CD14-positive monocyte (primary cell): Measurements from ENCODE around the gene SMYD4. TPM values are rescaled to one million over a fixed set of nuclear protein-coding genes. Genes with fewer than 3 reads are reported as not detected.

Experiments used
- DNase-seq, 3 donors: peaks; one replicate each; pipeline ENCODE4 v3.0.0-alpha.2; 2011 to 2022
- H2AFZ ChIP-seq: 2 replicates; pipeline ENCODE4 v1.6.0; 2012; ENCODE audit warnings: mild to moderate bottlenecking, low read depth, low read length, inconsistent platforms; ENCODE audit not compliant: insufficient read depth, poor library complexity, severe bottlenecking
- H3K27ac ChIP-seq, 2 donors: 1 replicate in 1 of 2; 2 replicates in 1 of 2; pipeline ENCODE4 v1.5.1; 2012 to 2013; ENCODE audit warnings: low read length in 2 of 2, control low read depth in 1 of 2, inconsistent platforms in 1 of 2, low read depth in 1 of 2, mild to moderate bottlenecking in 1 of 2
- H3K27me3 ChIP-seq, 2 donors: one replicate each; pipeline versions ENCODE4 v1.6.0 to v1.6.1; 2011 to 2013; ENCODE audit warnings: low read length in 2 of 2; ENCODE audit not compliant: control insufficient read depth in 2 of 2, insufficient read depth in 2 of 2
- H3K36me3 ChIP-seq, 2 donors: replicated peaks in 1 of 2; 1 replicate in 1 of 2; 2 replicates in 1 of 2; pipeline versions ENCODE4 v1.5.1 to v1.6.1; 2012 to 2013; ENCODE audit warnings: low read length in 2 of 2, control low read depth in 1 of 2, inconsistent platforms in 1 of 2, mild to moderate bottlenecking in 1 of 2; ENCODE audit not compliant: insufficient read depth in 2 of 2, control insufficient read depth in 1 of 2
- H3K4me1 ChIP-seq, 2 donors: 1 replicate in 1 of 2; 2 replicates in 1 of 2; pipeline versions ENCODE4 v1.5.1 to v1.6.1; 2012 to 2013; ENCODE audit warnings: low read length in 2 of 2, control low read depth in 1 of 2, inconsistent platforms in 1 of 2, mild to moderate bottlenecking in 1 of 2, moderate library complexity in 1 of 2; ENCODE audit not compliant: insufficient read depth in 2 of 2, control insufficient read depth in 1 of 2
- H3K4me2 ChIP-seq: replicated peaks from 2 replicates; pipeline ENCODE3; 2012; ENCODE audit warnings: low read length, moderate library complexity, mild to moderate bottlenecking; ENCODE audit not compliant: poor library complexity, severe bottlenecking; ENCODE audit errors: extremely low read depth
- H3K4me3 ChIP-seq, 3 experiments: fragments of 200-600 bp in 1 of 3; sonication (generic) in 1 of 3; replicated peaks in 1 of 3; 1 replicate in 2 of 3; 2 replicates in 1 of 3; pipeline ENCODE4 v1.5.1; 2011 to 2013; ENCODE audit warnings: low read length in 3 of 3, mild to moderate bottlenecking in 3 of 3, control low read depth in 2 of 3, low read depth in 2 of 3, inconsistent platforms in 1 of 3, moderate library complexity in 1 of 3
- H3K79me2 ChIP-seq: 2 replicates; pipeline ENCODE4 v1.6.0; 2012; ENCODE audit warnings: mild to moderate bottlenecking, control low read depth, inconsistent platforms, low read length, moderate library complexity; ENCODE audit not compliant: insufficient read depth
- H3K9ac ChIP-seq: 2 replicates; pipeline ENCODE4 v1.6.0; 2017; ENCODE audit warnings: low read length, mild to moderate bottlenecking; ENCODE audit not compliant: insufficient read depth, poor library complexity, severe bottlenecking
- H3K9me3 ChIP-seq, 2 donors: replicated peaks in 1 of 2; 1 replicate in 1 of 2; 2 replicates in 1 of 2; pipeline versions ENCODE4 v1.5.1 to v1.6.1; 2012 to 2013; ENCODE audit warnings: low read length in 2 of 2, control low read depth in 1 of 2; ENCODE audit not compliant: control insufficient read depth in 1 of 2, insufficient read depth in 1 of 2
- H4K20me1 ChIP-seq: 2 replicates; pipeline ENCODE4 v1.6.0; 2012; ENCODE audit warnings: mild to moderate bottlenecking, low read length, control low read depth, moderate library complexity; ENCODE audit not compliant: insufficient read depth
- H3K27ac Mint-ChIP-seq, 7 donors: one replicate each; pipeline ENCODE4 v1.8.0; 2020; ENCODE audit warnings: mild to moderate bottlenecking in 7 of 7, mixed read lengths in 7 of 7, moderate library complexity in 6 of 7, inconsistent platforms in 2 of 7
- H3K27me3 Mint-ChIP-seq, 3 donors: one replicate each; pipeline ENCODE4 v1.8.0; 2021 to 2022; ENCODE audit warnings: low read depth in 3 of 3, mild to moderate bottlenecking in 3 of 3, mixed read lengths in 3 of 3, moderate library complexity in 3 of 3, inconsistent platforms in 1 of 3
- H3K36me3 Mint-ChIP-seq, 2 donors: one replicate each; pipeline ENCODE4 v1.8.0; 2020; ENCODE audit warnings: mixed read lengths in 2 of 2, inconsistent platforms in 1 of 2, mild to moderate bottlenecking in 1 of 2
- H3K4me1 Mint-ChIP-seq: one replicate; pipeline ENCODE4 v1.8.0; 2020; ENCODE audit warnings: mild to moderate bottlenecking, mixed read lengths
- H3K4me3 Mint-ChIP-seq, 2 donors: one replicate each; pipeline ENCODE4 v1.8.0; 2020; ENCODE audit warnings: mild to moderate bottlenecking in 2 of 2, mixed read lengths in 2 of 2, moderate library complexity in 1 of 2
- H3K9me3 Mint-ChIP-seq, 7 donors: one replicate each; pipeline ENCODE4 v1.8.0; 2020 to 2022; ENCODE audit warnings: mixed read lengths in 7 of 7, mild to moderate bottlenecking in 6 of 7, moderate library complexity in 6 of 7, inconsistent platforms in 2 of 7
- WGBS: methylation state at CpG from one replicate; pipeline ENCODE4 v1.1.5; 2013; ENCODE audit warnings: missing lambda C conversion rate; ENCODE audit not compliant: insufficient coverage; 5-methylcytosine and 5-hydroxymethylcytosine counted together
- intact Hi-C, 2 donors: fragments of 100-400 bp; cut with micrococcal nuclease; formaldehyde crosslinking; loops; one replicate each; pipeline versions ENCODE4 v1.15.0 to v1.15.1; 2023
- polyA plus RNA-seq, 3 donors: library from polyadenylated mRNA; depleted of rRNA in 1 of 3; unstranded in 2 of 3; stranded (reverse) in 1 of 3; fragments of 300-500 nt in 2 of 3; fragments of >200 nt in 1 of 3; fragmentation: Illumina TruSeq in 2 of 3; gene quantifications; 1 replicate in 2 of 3; 2 replicates in 1 of 3; pipeline ENCODE4 v1.2.3, GENCODE V29; 2012 to 2021
- TF ChIP-seq, protein P1 (sequence below): fragments of 200-600 bp; IDR thresholded peaks from one replicate; pipeline ENCODE4 v1.8.0; 2022; ENCODE audit warnings: antibody characterized with exemption, mild to moderate bottlenecking

SMYD4 gene
- polyA plus RNA-seq, 3 donors = 3.2 to 7.6 (median 6.1) TPM

GRCh38 chr17:1735834-1736347 is 93.8 kb downstream of the SMYD4 start:
- intact Hi-C loops = no loop called here
- H3K36me3 ChIP-seq = peaks cover 59 to 68% of the 10 kb centered on the region in 2 donors
- peak overlapping the region in 1 of 2 donors; percentile 53 for H3K27ac ChIP-seq
- H3K9me3 ChIP-seq = no peaks in the 10 kb centered on the region
- WGBS = 98% methylated on average over 16 of the region's 17 CpGs
- no peak overlapping the region for H3K4me3 Mint-ChIP-seq
- no peak overlapping the region for H3K9ac ChIP-seq
- peaks cover 50 to 66% of the 10 kb centered on the region in 2 donors for H3K36me3 Mint-ChIP-seq
- H3K4me3 ChIP-seq = no peak overlapping the region
- no peak for DNase-seq
- H3K4me1 Mint-ChIP-seq = peaks cover 9% of the 10 kb centered on the region
- H3K27me3 ChIP-seq = no peaks in the 10 kb centered on the region
- no peak overlapping the region for H3K4me2 ChIP-seq
- H3K9me3 Mint-ChIP-seq = peaks cover 0 to 3% (median 0%) of the 10 kb centered on the region in 7 donors
- peaks cover 42% of the 10 kb centered on the region for H4K20me1 ChIP-seq
- peak overlapping the region in 2 of 7 donors; percentile 30 to 35 for H3K27ac Mint-ChIP-seq
- peaks cover 0 to 4% (median 1%) of the 10 kb centered on the region in 3 donors for H3K27me3 Mint-ChIP-seq
- H3K79me2 ChIP-seq = no peaks in the 10 kb centered on the region
- TF ChIP-seq, protein P1, sequence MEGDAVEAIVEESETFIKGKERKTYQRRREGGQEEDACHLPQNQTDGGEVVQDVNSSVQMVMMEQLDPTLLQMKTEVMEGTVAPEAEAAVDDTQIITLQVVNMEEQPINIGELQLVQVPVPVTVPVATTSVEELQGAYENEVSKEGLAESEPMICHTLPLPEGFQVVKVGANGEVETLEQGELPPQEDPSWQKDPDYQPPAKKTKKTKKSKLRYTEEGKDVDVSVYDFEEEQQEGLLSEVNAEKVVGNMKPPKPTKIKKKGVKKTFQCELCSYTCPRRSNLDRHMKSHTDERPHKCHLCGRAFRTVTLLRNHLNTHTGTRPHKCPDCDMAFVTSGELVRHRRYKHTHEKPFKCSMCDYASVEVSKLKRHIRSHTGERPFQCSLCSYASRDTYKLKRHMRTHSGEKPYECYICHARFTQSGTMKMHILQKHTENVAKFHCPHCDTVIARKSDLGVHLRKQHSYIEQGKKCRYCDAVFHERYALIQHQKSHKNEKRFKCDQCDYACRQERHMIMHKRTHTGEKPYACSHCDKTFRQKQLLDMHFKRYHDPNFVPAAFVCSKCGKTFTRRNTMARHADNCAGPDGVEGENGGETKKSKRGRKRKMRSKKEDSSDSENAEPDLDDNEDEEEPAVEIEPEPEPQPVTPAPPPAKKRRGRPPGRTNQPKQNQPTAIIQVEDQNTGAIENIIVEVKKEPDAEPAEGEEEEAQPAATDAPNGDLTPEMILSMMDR = no peak
- peaks cover 0 to 22% of the 10 kb centered on the region in 2 donors for H3K4me1 ChIP-seq
- no peak overlapping the region for H2AFZ ChIP-seq

DNA sequence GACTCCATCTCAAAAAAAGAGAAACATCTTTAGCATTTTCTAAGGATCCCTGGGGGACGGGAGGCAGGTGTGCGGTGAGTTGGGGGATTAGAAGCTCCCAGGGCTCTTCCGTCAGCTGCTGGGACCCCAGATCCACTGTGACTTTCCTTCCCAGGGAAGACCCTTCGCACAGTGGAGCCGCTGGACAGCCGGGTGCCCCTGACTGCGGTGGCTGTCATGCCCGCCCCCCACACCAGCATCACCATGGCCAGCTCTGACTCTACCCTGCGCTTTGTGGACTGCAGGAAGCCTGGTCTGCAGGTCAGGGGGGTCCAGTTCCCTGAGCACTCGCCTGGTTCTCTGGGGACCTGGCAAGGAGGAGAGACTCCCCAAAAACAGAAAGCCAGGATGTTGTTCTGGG is 94.3 kb downstream of the SMYD4 start:
- Mint-ChIP-seq H3K27ac (peak overlapping the region in 2 of 7 donors; percentile 10 to 35), H3K27me3 (peaks cover 0 to 4% (median 1%) of the 10 kb centered on the region in 3 donors), H3K4me3 (no peak overlapping the region), H3K36me3 (peaks cover 50 to 70% of the 10 kb centered on the region in 2 donors), H3K4me1 (peaks cover 9% of the 10 kb centered on the region), H3K9me3 (peaks cover 0 to 3% (median 0%) of the 10 kb centered on the region in 7 donors)
- H4K20me1 ChIP-seq = peaks cover 47% of the 10 kb centered on the region
- H2AFZ ChIP-seq = no peak overlapping the region
- H3K4me3 ChIP-seq = no peak overlapping the region
- H3K79me2 ChIP-seq = no peaks in the 10 kb centered on the region
- H3K4me2 ChIP-seq = no peak overlapping the region
- TF ChIP-seq, protein P1 = no peak
- no peak overlapping the region for H3K9ac ChIP-seq
- H3K27me3 ChIP-seq = no peaks in the 10 kb centered on the region
- no peak for DNase-seq
- H3K4me1 ChIP-seq = peaks cover 0 to 22% of the 10 kb centered on the region in 2 donors
- 97% methylated on average over 5 of the region's 10 CpGs for whole genome bisulfite sequencing
- intact Hi-C loops = no loop called here
- H3K27ac ChIP-seq = peak overlapping the region in 1 of 2 donors; percentile 15
- H3K36me3 ChIP-seq = peaks cover 64 to 72% of the 10 kb centered on the region in 2 donors
- H3K9me3 ChIP-seq = no peaks in the 10 kb centered on the region
